Transverse colon (tissue), 4 donors: ENCODE data around the gene KIAA2012.
A peak's percentile ranks its signal among the peaks of the same experiment; 100 is the strongest.

ENCODE experiments used
- POLR2AphosphoS5 ChIP-seq, 3 donors: sonication (generic); formaldehyde crosslinking; IDR thresholded peaks; one replicate each; pipeline ENCODE4 v1.6.1; 2016; ENCODE audit warnings: antibody characterized with exemption in 3 of 3
- TF ChIP-seq, protein P1 (sequence below), 5 experiments: fragments of 200-600 bp in 3 of 5; fragments of 450-650 bp in 2 of 5; sonication (generic) in 3 of 5; IDR thresholded peaks; 1 replicate in 2 of 5; 2 replicates in 3 of 5; pipeline ENCODE4 v1.5.1; 2016 to 2017; ENCODE audit warnings: antibody characterized with exemption in 5 of 5, inconsistent platforms in 3 of 5, mild to moderate bottlenecking in 2 of 5, moderate library complexity in 1 of 5

DNA sequence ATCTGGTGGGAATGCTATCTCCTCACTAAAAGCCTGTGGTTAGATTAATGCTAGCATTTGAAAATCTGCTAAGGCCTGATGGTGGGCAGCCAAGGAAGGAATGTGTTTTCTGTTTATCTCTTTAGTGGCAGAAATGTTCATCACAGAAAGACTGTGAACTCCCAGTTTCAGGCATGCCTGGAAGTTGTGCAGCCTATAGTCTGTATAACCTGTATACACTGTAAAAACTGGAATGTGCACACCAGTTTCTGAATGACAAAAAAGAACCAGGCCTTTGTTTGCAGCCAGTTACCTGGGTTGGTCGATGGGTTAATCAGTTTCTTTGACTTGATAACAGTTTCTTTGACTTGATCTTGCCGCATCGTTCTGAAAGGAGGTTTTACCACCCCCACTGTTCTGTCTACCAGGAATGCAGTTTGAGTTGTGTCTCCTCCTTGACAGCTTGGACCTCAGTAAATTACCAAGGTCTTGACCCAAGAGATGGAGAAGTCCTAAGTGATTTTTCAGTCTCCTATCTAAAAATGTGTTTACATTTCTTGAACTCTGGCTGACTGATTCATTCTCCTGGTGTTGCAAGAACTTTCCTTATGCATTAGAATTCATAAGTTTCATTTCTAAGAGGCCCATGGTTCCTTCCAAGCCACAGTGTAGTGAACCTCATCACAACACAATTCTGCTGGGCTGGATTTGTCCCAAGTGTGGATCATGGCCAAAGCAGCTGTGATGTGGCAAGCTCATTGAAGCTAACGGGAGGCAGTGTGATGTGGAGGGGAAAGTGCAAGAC lies 62.2 kb downstream of the KIAA2012 start:
- peak in 2 of 3 donors; percentile 59 to 65 for TF ChIP-seq POLR2AphosphoS5 (IDR thresholded peaks at IDR 0.05)
- TF ChIP-seq, protein P1, sequence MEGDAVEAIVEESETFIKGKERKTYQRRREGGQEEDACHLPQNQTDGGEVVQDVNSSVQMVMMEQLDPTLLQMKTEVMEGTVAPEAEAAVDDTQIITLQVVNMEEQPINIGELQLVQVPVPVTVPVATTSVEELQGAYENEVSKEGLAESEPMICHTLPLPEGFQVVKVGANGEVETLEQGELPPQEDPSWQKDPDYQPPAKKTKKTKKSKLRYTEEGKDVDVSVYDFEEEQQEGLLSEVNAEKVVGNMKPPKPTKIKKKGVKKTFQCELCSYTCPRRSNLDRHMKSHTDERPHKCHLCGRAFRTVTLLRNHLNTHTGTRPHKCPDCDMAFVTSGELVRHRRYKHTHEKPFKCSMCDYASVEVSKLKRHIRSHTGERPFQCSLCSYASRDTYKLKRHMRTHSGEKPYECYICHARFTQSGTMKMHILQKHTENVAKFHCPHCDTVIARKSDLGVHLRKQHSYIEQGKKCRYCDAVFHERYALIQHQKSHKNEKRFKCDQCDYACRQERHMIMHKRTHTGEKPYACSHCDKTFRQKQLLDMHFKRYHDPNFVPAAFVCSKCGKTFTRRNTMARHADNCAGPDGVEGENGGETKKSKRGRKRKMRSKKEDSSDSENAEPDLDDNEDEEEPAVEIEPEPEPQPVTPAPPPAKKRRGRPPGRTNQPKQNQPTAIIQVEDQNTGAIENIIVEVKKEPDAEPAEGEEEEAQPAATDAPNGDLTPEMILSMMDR (IDR thresholded peaks at IDR 0.05) = no peak
